RWPE1 (cell line): ENCODE data around the gene IL23R.

Experiments used
- CTCF ChIA-PET: fragments of 350-600 bp; sonication (Branson Sonifier 250); formaldehyde crosslinking; extraction: SDS; loops from one replicate; lab custom pipeline; 2021; lab: Yijun Ruan, JAX
- POLR2A ChIA-PET: fragments of 400-600 bp; formaldehyde crosslinking; extraction: SDS; loops from one replicate; lab custom pipeline; 2020; ENCODE audit warnings: antibody characterized with exemption; ENCODE audit not compliant: low non-redundant PET; lab: Yijun Ruan, JAX
- DNase-seq: peaks from one replicate; pipeline ENCODE4 v3.0.0; 2012; ENCODE audit warnings: low spot score
- H3K27ac ChIP-seq: fragments of 450-650 bp; 2 replicates; pipeline ENCODE4 v1.5.1; 2017
- CTCF ChIP-seq: fragments of 450-650 bp; conservative IDR thresholded peaks from 2 replicates; pipeline ENCODE4 v1.5.1; 2017; ENCODE audit warnings: low read depth, mild to moderate bottlenecking

IL23R gene

GRCh38 chr1:67162954-67163353, 3.3 kb upstream of the IL23R start:
- no peak for TF ChIP-seq CTCF
- DNase-seq = peak; percentile 86
- ChIA-PET CTCF (interaction anchor here (0.5 to 1.0 kb wide), 2 partner anchors 15 to 49 kb away, joined by 3 read pairs; no protein-coding TSS in a partner anchor), POLR2A (no interaction called here)
- peak overlapping the region; percentile 19; the same call in 1 of the 2 replicates for H3K27ac ChIP-seq

- DNase-seq = no peak
- H3K27ac ChIP-seq = no peak overlapping the region
- ChIA-PET POLR2A (no interaction called here), CTCF (no interaction called here)
- no peak for TF ChIP-seq CTCF
These were observed 699 bp upstream of the IL23R start for GRCh38 chr1:67165468-67166041.

- ChIA-PET POLR2A (no interaction called here), CTCF (no interaction called here)
- no peak overlapping the region for H3K27ac ChIP-seq
- TF ChIP-seq CTCF = no peak
- no peak for DNase-seq
These were observed 3.2 kb downstream of the IL23R start for GRCh38 chr1:67169496-67169895.

- ChIA-PET CTCF (no interaction called here), POLR2A (no interaction called here)
- DNase-seq = no peak
- TF ChIP-seq CTCF = no peak
- H3K27ac ChIP-seq = no peak overlapping the region
These were observed 3.7 kb downstream of the IL23R start for GRCh38 chr1:67169932-67170331.

GRCh38 chr1:67170751-67171573, 4.7 kb downstream of the IL23R start:
- DNase-seq = no peak
- CTCF ChIA-PET = interaction anchor here (0.6 kb wide), 1 partner anchor 47 kb away, joined by 4 read pairs; no protein-coding TSS in a partner anchor
- POLR2A ChIA-PET = no interaction called here

More at GRCh38 chr1:67170751-67171573, 4.7 kb downstream of the IL23R start:
- no peak for TF ChIP-seq CTCF
- H3K27ac ChIP-seq = no peak overlapping the region
